GM12878 (cell line): Measurements from ENCODE around the gene PCDHGA1.

ENCODE experiments used
- HCFC1 ChIP-seq: fragments of 150-350 bp; IDR thresholded peaks from 2 replicates; pipeline ENCODE4 v1.6.1; 2014; ENCODE audit warnings: low read length
- MEF2A ChIP-seq: IDR thresholded peaks from 2 replicates; pipeline ENCODE4 v1.6.1; 2011; ENCODE audit warnings: low read depth, mild to moderate bottlenecking, low read length, moderate library complexity; ENCODE audit not compliant: insufficient read depth
- POLR2A ChIP-seq: IDR thresholded peaks from 2 replicates; pipeline ENCODE4 v1.6.1; 2011; ENCODE audit warnings: low read depth, mild to moderate bottlenecking, low read length
- RCOR1 ChIP-seq: conservative IDR thresholded peaks from 2 replicates; pipeline ENCODE4 v1.6.1; 2012; ENCODE audit warnings: low read depth, low read length, improper control_type of control experiment
- TF ChIP-seq, protein P1 (sequence below): fragments of 450-650 bp; IDR thresholded peaks from 2 replicates; pipeline ENCODE4 v1.6.1; 2017; ENCODE audit warnings: low read depth, mild to moderate bottlenecking, moderate library complexity
- TF ChIP-seq, protein P2 (sequence below), 3 experiments: IDR thresholded peaks in 2 of 3; conservative IDR thresholded peaks in 1 of 3; 2 replicates each; pipeline ENCODE4 v1.5.1; 2011; ENCODE audit warnings: low read depth in 3 of 3, low read length in 3 of 3, mild to moderate bottlenecking in 3 of 3, control low read depth in 2 of 3, moderate library complexity in 2 of 3, inconsistent platforms in 1 of 3, mixed read lengths in 1 of 3; ENCODE audit not compliant: control insufficient read depth in 2 of 3, insufficient read depth in 1 of 3; ENCODE audit errors: extremely low read depth in 1 of 3
- TF ChIP-seq, protein P3 (sequence below): fragments of 450-650 bp; IDR thresholded peaks from 2 replicates; pipeline ENCODE4 v1.6.1; 2017; ENCODE audit warnings: borderline replicate concordance

DNA sequence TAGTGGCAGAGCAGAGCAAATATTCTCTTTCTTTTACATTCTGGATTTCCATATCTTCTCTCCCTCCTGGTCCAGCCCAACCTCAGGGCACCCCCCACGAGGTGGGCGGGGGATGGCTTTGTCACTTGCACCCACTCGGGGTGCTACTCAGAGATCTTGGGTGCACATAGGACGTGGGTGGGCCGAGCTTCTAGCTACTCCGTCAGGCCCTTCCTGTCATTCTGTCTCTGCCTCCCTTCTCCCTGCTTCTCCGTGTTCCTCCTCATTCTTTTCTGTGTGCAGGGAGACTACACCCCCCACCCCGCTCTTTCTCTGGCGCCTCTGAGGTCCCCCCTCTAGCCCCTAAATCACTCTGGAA is 178.1 kb downstream of the PCDHGA1 start:
- TF ChIP-seq POLR2A, result no peak
- TF ChIP-seq, protein P1, sequence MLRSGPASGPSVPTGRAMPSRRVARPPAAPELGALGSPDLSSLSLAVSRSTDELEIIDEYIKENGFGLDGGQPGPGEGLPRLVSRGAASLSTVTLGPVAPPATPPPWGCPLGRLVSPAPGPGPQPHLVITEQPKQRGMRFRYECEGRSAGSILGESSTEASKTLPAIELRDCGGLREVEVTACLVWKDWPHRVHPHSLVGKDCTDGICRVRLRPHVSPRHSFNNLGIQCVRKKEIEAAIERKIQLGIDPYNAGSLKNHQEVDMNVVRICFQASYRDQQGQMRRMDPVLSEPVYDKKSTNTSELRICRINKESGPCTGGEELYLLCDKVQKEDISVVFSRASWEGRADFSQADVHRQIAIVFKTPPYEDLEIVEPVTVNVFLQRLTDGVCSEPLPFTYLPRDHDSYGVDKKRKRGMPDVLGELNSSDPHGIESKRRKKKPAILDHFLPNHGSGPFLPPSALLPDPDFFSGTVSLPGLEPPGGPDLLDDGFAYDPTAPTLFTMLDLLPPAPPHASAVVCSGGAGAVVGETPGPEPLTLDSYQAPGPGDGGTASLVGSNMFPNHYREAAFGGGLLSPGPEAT, result no peak
- TF ChIP-seq, protein P2, sequence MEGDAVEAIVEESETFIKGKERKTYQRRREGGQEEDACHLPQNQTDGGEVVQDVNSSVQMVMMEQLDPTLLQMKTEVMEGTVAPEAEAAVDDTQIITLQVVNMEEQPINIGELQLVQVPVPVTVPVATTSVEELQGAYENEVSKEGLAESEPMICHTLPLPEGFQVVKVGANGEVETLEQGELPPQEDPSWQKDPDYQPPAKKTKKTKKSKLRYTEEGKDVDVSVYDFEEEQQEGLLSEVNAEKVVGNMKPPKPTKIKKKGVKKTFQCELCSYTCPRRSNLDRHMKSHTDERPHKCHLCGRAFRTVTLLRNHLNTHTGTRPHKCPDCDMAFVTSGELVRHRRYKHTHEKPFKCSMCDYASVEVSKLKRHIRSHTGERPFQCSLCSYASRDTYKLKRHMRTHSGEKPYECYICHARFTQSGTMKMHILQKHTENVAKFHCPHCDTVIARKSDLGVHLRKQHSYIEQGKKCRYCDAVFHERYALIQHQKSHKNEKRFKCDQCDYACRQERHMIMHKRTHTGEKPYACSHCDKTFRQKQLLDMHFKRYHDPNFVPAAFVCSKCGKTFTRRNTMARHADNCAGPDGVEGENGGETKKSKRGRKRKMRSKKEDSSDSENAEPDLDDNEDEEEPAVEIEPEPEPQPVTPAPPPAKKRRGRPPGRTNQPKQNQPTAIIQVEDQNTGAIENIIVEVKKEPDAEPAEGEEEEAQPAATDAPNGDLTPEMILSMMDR (IDR thresholded peaks at IDR 0.05 in 2 of 3, conservative IDR thresholded peaks at IDR 0.05 in 1 of 3; ENCODE audit: control insufficient read depth in 2 of 3, extremely low read depth in 1 of 3, insufficient read depth in 1 of 3, low read depth in 3 of 3, low read length in 3 of 3), result no peak
- no peak for TF ChIP-seq HCFC1
- TF ChIP-seq RCOR1, result no peak
- TF ChIP-seq, protein P3, sequence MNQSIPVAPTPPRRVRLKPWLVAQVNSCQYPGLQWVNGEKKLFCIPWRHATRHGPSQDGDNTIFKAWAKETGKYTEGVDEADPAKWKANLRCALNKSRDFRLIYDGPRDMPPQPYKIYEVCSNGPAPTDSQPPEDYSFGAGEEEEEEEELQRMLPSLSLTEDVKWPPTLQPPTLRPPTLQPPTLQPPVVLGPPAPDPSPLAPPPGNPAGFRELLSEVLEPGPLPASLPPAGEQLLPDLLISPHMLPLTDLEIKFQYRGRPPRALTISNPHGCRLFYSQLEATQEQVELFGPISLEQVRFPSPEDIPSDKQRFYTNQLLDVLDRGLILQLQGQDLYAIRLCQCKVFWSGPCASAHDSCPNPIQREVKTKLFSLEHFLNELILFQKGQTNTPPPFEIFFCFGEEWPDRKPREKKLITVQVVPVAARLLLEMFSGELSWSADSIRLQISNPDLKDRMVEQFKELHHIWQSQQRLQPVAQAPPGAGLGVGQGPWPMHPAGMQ, result no peak
- no peak for TF ChIP-seq MEF2A
